HG03045 (cell line): Measurements from ENCODE around the gene ADAMTS17.

Source experiments
- ATAC-seq: cut with Tn5 transposase; IDR thresholded peaks from one replicate; pipeline ENCODE4 v1.9.1; 2021; ENCODE audit warnings: mild to moderate bottlenecking, moderate library complexity; ENCODE audit not compliant: unreplicated experiment

ADAMTS17 gene

GRCh38 chr15:100141311-100142001 lies 200.3 kb downstream of the ADAMTS17 start:
- ATAC-seq = no peak

DNA sequence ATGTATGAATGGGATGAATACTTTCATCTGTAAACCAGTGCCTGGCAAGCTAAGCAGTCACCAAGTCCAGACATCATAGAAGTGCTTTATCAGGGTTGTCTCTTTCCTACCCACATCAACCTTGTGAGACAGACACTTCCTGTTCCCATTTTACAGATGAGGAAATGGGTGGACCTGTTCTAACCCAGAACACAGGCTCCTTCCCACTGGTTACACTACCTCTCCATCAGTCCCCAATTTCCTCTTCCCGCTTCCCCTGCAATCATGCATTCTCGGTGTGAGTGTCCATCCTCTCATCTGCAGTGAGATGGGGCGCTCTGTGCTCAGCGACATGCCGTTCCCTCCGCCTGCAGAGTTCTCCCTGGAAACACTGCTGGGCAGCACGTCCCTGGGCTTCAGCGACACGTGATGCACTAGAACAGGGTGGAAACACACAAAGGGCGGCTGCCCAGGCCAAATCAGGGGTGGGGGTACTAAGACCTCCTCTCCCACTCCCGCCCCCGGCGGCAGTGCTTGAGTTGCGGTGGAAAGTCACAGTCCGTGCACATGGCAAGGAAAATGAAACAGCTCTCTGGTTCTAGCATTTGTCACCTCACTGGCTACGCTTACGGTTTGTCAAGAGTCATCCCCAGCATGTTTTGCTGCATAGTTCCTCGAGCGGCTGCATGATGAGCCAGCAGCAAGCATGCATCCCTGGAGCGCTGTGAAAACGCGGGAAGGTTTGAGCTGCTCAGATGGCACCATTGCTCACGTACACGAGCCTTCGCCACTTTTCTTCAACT lies 201.1 kb downstream of the ADAMTS17 start:
- ATAC-seq = no peak

GRCh38 chr15:100134586-100134985 lies 207.2 kb downstream of the ADAMTS17 start:
- no peak for ATAC-seq

GRCh38 chr15:100134089-100134583 lies 207.6 kb downstream of the ADAMTS17 start:
- no peak for ATAC-seq

DNA sequence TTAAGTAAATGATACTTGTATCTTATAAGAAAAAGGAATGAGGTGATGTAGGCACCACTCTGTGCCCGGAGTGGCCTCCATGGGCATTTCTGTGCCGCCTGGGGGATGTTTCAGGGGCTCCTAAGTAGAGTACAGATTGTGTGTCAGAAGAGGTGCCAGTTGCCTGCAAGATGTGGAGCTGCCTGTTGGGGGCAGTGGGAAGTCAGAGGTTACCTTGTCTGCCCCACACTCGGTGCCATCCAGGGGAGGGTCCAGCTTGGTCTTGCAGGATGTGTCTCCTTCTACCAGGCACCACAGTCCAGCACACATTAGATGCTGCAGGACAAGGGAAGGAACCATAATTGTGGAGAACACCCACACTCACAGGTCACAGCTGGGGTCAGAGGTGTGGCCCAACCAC lies 208.8 kb downstream of the ADAMTS17 start:
- ATAC-seq = no peak

- ATAC-seq = no peak
Observed at GRCh38 chr15:100132309-100132708, 209.5 kb downstream of the ADAMTS17 start.

GRCh38 chr15:100131321-100132224 lies 210.2 kb downstream of the ADAMTS17 start:
- ATAC-seq = no peak

GRCh38 chr15:100129677-100130076 lies 212.1 kb downstream of the ADAMTS17 start:
- no peak for ATAC-seq

DNA sequence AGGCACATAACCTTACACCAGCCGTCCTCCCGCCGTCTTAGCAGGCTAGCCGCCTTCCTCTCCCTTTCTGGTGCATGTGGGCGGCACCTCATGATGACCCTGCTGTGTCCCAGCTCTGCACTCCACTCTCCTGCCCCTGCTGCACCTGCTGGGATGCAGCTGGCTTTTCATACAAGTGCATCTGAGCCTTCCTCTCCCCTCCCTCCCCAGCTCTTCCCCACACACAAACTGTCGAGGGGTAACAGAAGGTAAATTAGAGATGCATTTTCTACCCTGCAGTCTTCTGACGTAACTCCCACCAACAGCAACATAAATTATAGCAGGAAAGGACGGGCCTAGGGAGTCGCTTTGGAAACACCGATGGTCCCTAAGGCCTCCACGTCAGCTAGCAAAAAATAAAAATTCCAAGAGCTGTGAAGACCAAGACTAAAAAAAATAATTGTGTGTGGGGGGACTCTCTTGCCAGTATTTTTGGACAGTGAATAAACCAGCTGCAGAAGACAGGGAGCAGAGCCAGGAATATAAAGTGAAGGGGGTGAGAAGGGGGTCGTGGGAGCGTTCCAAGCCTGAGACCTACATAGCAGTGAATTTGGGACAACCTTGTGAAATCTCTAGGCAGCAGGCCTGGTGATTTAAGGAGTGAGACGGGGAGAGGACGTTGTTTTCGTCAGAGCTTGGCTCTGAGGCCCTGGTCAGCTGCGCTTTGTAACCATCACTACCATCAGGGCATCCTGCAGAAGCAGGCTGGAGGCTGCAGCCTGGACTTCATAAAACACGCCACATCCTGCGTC lies 216.2 kb downstream of the ADAMTS17 start:
- no peak for ATAC-seq

DNA sequence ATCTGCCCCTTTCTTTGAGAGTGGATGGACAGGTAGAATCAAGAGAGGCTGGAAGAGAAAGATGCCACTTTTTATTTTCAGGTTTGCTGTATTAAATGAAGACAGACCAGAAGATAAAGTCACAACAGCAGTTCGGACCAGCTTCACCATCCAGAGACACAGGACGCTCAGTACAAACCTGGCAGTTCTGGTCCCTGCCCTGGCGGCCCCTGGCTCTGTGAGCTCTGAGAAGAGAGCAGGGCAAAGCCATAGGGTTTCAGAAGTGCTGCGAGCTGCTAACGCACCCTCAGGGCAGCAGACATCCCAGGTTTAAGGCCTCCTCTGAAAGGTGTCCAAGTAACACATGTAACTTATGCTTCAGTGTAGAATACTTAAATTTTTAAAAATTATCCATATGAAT lies 216.8 kb downstream of the ADAMTS17 start:
- no peak for ATAC-seq

GRCh38 chr15:100124361-100124760 lies 217.4 kb downstream of the ADAMTS17 start:
- no peak for ATAC-seq

GRCh38 chr15:100123611-100124010 lies 218.2 kb downstream of the ADAMTS17 start:
- ATAC-seq = no peak

GRCh38 chr15:100121285-100121684 lies 220.5 kb downstream of the ADAMTS17 start:
- no peak for ATAC-seq

DNA sequence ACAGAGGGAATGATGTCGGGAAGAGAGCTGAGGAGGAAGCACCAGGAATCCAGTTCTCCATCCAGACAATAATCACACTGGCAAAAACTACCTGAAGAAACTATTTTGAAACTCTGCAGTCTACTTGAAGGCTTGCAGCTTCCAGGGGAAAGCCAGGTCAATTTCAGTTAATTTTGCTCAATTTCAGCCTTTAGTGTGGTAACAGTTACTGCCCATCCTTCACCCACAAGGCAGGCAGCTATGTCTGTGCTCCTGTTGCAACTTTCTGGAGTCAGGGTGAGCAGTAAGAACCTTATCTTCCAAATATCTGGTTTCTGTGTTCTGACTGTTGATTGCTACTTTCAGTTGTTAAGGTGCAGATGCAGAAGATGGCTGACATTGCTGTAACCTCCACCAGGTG lies 221.7 kb downstream of the ADAMTS17 start:
- ATAC-seq = no peak

GRCh38 chr15:100118546-100118945 lies 223.2 kb downstream of the ADAMTS17 start:
- no peak for ATAC-seq

GRCh38 chr15:100116416-100117190 lies 225.2 kb downstream of the ADAMTS17 start:
- ATAC-seq = no peak

GRCh38 chr15:100115711-100116090 lies 226.1 kb downstream of the ADAMTS17 start:
- no peak for ATAC-seq

GRCh38 chr15:100115066-100115710 lies 226.6 kb downstream of the ADAMTS17 start:
- ATAC-seq = no peak

DNA sequence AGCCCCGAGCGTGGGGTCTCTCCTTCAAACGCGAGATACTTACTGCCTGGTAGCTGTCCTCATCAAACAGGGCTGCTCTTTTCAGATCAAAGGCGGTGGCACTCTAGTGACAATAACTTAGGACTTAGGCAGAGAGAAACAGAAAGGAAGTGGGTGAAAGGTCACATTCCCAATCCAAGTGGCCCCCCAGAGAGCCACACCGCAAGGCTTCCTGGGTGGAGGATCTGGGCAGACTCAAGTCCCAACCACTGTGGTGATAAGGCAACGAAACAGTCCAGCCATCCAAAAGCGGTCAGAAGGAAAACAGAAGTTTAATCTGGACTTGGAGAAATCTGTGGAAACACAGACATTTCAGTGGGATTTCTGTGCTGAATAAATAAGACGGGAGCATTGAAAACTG lies 227.2 kb downstream of the ADAMTS17 start:
- no peak for ATAC-seq
